Peyer's patch (tissue), 4 donors: ENCODE data around the gene MACROD2. TPM values are rescaled to one million over a fixed set of nuclear protein-coding genes. Genes with fewer than 3 reads are reported as not detected.

Experiments used
- DNase-seq, 3 donors: peaks; one replicate each; pipeline ENCODE4 v3.0.0-alpha.2; 2017 to 2019
- H3K27ac ChIP-seq, 4 donors: fragments of 200-600 bp; sonication (generic); one replicate each; pipeline ENCODE4 v1.5.1; 2016 to 2019
- H3K27me3 ChIP-seq, 2 donors: fragments of 200-600 bp; sonication (generic); one replicate each; pipeline ENCODE4 v1.5.1; 2019
- H3K36me3 ChIP-seq, 3 donors: fragments of 200-600 bp; sonication (generic); one replicate each; pipeline ENCODE4 v1.5.1; 2016 to 2019
- H3K4me1 ChIP-seq, 4 donors: fragments of 200-600 bp; sonication (generic); one replicate each; pipeline ENCODE4 v1.5.1; 2016 to 2019
- H3K4me3 ChIP-seq, 4 donors: fragments of 200-600 bp; sonication (generic); 1 replicate in 3 of 4; 2 replicates in 1 of 4; pipeline ENCODE4 v1.5.1; 2016 to 2019; ENCODE audit warnings: mild to moderate bottlenecking in 1 of 4
- H3K9me3 ChIP-seq, 4 donors: fragments of 200-600 bp; sonication (generic); one replicate each; pipeline ENCODE4 v1.5.1; 2016 to 2019; ENCODE audit warnings: mild to moderate bottlenecking in 1 of 4
- POLR2A ChIP-seq, 2 donors: fragments of 450-650 bp; IDR thresholded peaks; one replicate each; pipeline ENCODE4 v1.5.1; 2017; ENCODE audit warnings: antibody characterized with exemption in 2 of 2, mild to moderate bottlenecking in 2 of 2, moderate library complexity in 2 of 2
- total RNA-seq, 4 donors: library from RNA; depleted of rRNA; stranded (reverse); fragments of >200 nt; gene quantifications; one replicate each; pipeline ENCODE4 v1.1.0, GENCODE V29; 2016
- TF ChIP-seq, protein P1 (sequence below), 6 experiments: fragments of 450-650 bp in 4 of 6; fragments of 200-600 bp in 2 of 6; sonication (generic) in 1 of 6; IDR thresholded peaks; one replicate each; pipeline ENCODE4 v1.5.1; 2017 to 2019; ENCODE audit warnings: antibody characterized with exemption in 6 of 6, mild to moderate bottlenecking in 3 of 6, moderate library complexity in 1 of 6

Gene MACROD2
- total RNA-seq, 4 donors from 2014 or later = 2.5 to 10.7 (median 6.5) TPM

DNA sequence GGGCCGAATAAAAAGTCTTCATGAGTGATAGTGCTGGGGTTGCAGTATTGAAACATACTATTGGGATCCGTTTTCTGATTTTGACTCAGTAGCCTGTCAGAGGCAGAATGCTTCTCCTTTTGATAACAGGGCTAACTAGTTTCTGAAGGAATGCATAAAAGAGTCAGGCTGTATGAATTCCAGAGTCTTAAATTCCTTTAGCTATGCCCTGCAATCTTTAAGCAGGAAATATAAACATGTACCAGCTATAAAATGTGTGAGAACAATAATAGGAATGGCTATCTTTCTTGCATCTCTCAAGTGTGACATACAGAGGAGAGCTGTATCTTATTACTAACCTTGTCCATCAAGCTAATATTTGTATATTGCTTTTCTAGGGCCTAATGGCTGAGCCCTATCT, 1660.8 kb downstream of the MACROD2 start:
- no peaks in the 10 kb centered on the region for H3K27me3 ChIP-seq
- H3K4me3 ChIP-seq = no peak overlapping the region
- no peaks in the 10 kb centered on the region for H3K9me3 ChIP-seq
- TF ChIP-seq, protein P1, sequence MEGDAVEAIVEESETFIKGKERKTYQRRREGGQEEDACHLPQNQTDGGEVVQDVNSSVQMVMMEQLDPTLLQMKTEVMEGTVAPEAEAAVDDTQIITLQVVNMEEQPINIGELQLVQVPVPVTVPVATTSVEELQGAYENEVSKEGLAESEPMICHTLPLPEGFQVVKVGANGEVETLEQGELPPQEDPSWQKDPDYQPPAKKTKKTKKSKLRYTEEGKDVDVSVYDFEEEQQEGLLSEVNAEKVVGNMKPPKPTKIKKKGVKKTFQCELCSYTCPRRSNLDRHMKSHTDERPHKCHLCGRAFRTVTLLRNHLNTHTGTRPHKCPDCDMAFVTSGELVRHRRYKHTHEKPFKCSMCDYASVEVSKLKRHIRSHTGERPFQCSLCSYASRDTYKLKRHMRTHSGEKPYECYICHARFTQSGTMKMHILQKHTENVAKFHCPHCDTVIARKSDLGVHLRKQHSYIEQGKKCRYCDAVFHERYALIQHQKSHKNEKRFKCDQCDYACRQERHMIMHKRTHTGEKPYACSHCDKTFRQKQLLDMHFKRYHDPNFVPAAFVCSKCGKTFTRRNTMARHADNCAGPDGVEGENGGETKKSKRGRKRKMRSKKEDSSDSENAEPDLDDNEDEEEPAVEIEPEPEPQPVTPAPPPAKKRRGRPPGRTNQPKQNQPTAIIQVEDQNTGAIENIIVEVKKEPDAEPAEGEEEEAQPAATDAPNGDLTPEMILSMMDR (IDR thresholded peaks at IDR 0.05) = no peak
- TF ChIP-seq POLR2A (IDR thresholded peaks at IDR 0.05) = no peak
- no peaks in the 10 kb centered on the region for H3K4me1 ChIP-seq
- no peak overlapping the region for H3K27ac ChIP-seq
- H3K36me3 ChIP-seq = no peaks in the 10 kb centered on the region
- no peak for DNase-seq

DNA sequence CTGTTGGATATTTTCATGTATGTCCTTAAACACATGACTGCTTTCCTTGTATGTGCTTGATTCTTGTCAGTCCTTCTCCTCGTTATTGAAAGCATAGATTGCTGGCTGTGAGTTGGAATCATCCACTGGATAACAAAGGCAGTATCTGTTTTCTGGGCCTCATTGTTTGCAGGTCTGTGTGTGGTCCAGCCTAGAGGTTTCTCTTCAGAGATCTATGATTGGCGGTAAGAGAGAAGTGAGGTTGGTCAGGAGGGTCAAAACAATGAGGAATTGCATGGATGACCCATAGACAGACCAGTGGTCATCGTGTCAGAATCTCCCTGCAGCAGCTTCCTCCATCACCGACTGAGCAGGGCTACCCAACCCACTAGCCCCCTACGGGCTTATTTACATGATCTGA, 1663.0 kb downstream of the MACROD2 start:
- no peak overlapping the region for H3K4me3 ChIP-seq
- no peak for DNase-seq
- H3K4me1 ChIP-seq = no peaks in the 10 kb centered on the region
- H3K9me3 ChIP-seq = no peaks in the 10 kb centered on the region
- no peak overlapping the region for H3K27ac ChIP-seq
- H3K36me3 ChIP-seq = no peaks in the 10 kb centered on the region
- TF ChIP-seq, protein P1 (IDR thresholded peaks at IDR 0.05) = no peak
- H3K27me3 ChIP-seq = no peaks in the 10 kb centered on the region

DNA sequence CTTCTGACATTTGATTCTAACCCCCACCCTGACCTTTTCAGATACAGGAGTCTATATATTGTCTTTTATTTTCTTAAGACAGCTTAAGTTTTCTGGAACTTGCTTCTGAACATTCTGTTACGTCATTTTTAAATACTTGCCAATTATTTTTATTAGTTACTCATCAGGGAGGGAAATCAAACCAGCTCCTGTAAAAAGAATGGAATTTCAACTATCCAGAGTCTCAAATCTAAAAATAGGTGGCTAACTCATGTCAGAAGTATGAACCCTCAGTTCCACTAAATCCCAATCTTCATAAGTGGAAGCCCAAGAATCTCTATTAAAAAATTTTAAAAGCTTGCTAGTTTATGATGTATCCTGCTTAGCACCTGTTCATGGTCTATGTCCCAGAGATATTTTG, 1677.9 kb downstream of the MACROD2 start:
- no peaks in the 10 kb centered on the region for H3K4me1 ChIP-seq
- no peak overlapping the region for H3K4me3 ChIP-seq
- no peaks in the 10 kb centered on the region for H3K36me3 ChIP-seq
- DNase-seq = no peak
- TF ChIP-seq, protein P1 (IDR thresholded peaks at IDR 0.05) = no peak
- TF ChIP-seq POLR2A (IDR thresholded peaks at IDR 0.05) = no peak
- H3K27ac ChIP-seq = no peak overlapping the region
- H3K27me3 ChIP-seq = no peaks in the 10 kb centered on the region
- H3K9me3 ChIP-seq = no peaks in the 10 kb centered on the region

DNA sequence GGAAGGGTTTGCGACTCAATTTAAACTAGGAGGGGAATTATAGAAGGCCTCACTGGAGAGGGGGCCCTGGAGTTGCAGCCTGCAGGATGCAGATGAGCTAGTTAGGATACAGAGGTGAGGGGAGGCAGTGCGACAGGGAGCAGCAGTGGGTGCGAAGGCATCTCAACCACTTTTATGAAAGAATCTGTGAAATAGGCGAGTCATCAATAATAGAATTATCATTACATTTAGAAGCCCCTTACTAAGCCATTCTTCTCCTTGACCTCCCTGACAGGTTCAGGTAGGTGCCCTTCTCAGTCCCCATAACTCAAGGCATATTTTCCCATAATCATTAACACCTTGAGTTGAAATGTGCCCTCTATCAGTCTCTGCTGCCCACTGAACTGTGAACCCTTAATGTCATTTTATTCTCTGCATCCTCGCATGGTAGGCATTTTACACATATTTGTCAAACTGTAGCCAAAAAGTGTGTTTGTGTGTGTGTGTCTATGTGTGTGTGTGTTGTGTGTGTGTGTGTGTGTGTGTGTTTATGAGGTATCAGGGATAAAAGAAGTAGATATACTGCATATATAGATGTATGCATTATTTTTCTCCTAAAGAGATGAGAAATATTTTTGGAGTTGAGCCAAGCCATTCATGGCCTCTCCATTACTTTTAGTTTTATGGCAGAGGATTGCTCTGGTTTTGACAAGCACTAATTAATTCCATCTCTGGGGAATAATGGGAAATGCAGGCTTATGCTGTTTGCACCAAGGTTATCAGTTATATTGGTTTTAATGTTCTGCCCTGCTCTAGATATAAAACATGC, 1679.1 kb downstream of the MACROD2 start:
- Histone ChIP-seq H3K27ac (no peak overlapping the region), H3K36me3 (no peaks in the 10 kb centered on the region), H3K9me3 (no peaks in the 10 kb centered on the region), H3K4me3 (no peak overlapping the region), H3K27me3 (no peaks in the 10 kb centered on the region), H3K4me1 (no peaks in the 10 kb centered on the region)
- DNase-seq = no peak
- TF ChIP-seq, protein P1 (IDR thresholded peaks at IDR 0.05) = no peak
- TF ChIP-seq POLR2A (IDR thresholded peaks at IDR 0.05) = no peak

DNA sequence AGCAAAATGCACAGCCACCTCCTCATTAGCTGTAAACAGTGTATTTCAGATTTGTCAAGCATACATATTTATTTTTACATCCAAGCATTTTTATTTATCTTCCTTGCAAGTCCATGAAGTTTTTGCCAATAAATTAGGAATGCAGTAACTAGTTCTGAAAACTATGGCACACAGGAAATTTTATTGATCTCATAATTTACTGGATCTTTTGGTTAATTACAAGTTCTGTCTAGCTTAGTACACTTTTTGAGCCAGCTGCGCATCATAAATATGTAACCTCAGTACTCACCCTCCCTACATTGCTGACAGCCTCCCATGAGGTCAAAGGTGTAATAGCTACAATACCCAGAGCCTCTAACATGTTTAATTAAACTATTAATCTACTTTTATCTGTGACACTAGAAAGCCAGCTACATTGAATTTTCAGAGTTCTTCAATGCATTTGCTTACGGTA, 1679.8 kb downstream of the MACROD2 start:
- Histone ChIP-seq H3K9me3 (no peaks in the 10 kb centered on the region), H3K36me3 (no peaks in the 10 kb centered on the region), H3K27me3 (no peaks in the 10 kb centered on the region), H3K4me3 (no peak overlapping the region), H3K27ac (no peak overlapping the region), H3K4me1 (no peaks in the 10 kb centered on the region)
- no peak for DNase-seq
- TF ChIP-seq, protein P1 (IDR thresholded peaks at IDR 0.05) = no peak
- TF ChIP-seq POLR2A (IDR thresholded peaks at IDR 0.05) = no peak
